Esophagus squamous epithelium (tissue), 5 donors: ENCODE measurements around the gene MYPN. TPM values are rescaled to one million over a fixed set of nuclear protein-coding genes. Genes with fewer than 3 reads are reported as not detected.
"Not testable (repeated sequence)": the region's sequence is repeated elsewhere in the genome, so short reads cannot be mapped to it uniquely, and the experiment has no call there.

ENCODE experiments used
- DNase-seq: peaks from one replicate; lab custom pipeline; 2025; lab: John Stamatoyannopoulos, UW
- H3K27ac ChIP-seq, 4 donors: fragments of 200-600 bp; sonication (generic); one replicate each; pipeline ENCODE4 v1.5.1; 2016 to 2019; ENCODE audit warnings: mild to moderate bottlenecking in 1 of 4
- H3K27me3 ChIP-seq, 4 donors: fragments of 200-600 bp; sonication (generic); 1 replicate in 3 of 4; 2 replicates in 1 of 4; pipeline versions ENCODE4 v1.5.1 to v1.6.0; 2017 to 2021; ENCODE audit warnings: antibody characterized with exemption in 1 of 4
- H3K36me3 ChIP-seq, 3 donors: fragments of 200-600 bp; sonication (generic); one replicate each; pipeline ENCODE4 v1.5.1; 2016 to 2019
- H3K4me1 ChIP-seq, 3 donors: fragments of 200-600 bp; sonication (generic); one replicate each; pipeline ENCODE4 v1.5.1; 2017 to 2019
- H3K4me3 ChIP-seq, 4 donors: fragments of 200-600 bp; sonication (generic); 1 replicate in 3 of 4; 2 replicates in 1 of 4; pipeline ENCODE4 v1.5.1; 2016 to 2019; ENCODE audit warnings: mild to moderate bottlenecking in 2 of 4, moderate library complexity in 1 of 4
- H3K9me3 ChIP-seq, 3 donors: fragments of 200-600 bp; sonication (generic); one replicate each; pipeline ENCODE4 v1.5.1; 2016 to 2019
- POLR2A ChIP-seq, 4 donors: fragments of 450-650 bp; IDR thresholded peaks; one replicate each; pipeline ENCODE4 v1.6.1; 2017; ENCODE audit warnings: antibody characterized with exemption in 4 of 4, mild to moderate bottlenecking in 4 of 4, moderate library complexity in 3 of 4
- WGBS, 2 donors: methylation state at CpG; one replicate each; pipeline ENCODE4 v1.1.5; 2018; 5-methylcytosine and 5-hydroxymethylcytosine counted together
- intact Hi-C: fragments of 100-400 bp; cut with DNase I; formaldehyde crosslinking; loops from one replicate; pipeline ENCODE4 v1.15.0; 2022
- total RNA-seq, 4 donors: library from RNA; depleted of rRNA; stranded (reverse); fragments of >200 nt; gene quantifications; one replicate each; pipeline ENCODE4 v1.1.0, GENCODE V29; 2016
- TF ChIP-seq, protein P1 (sequence below), 6 experiments: fragments of 450-650 bp in 4 of 6; fragments of 200-600 bp in 2 of 6; sonication (generic) in 2 of 6; IDR thresholded peaks; one replicate each; pipeline ENCODE4 v1.5.1; 2016 to 2019; ENCODE audit warnings: antibody characterized with exemption in 6 of 6, mild to moderate bottlenecking in 4 of 6, moderate library complexity in 4 of 6
- donor health status: DM: yes; HTN: yes; CAD: no.

MYPN gene
- total RNA-seq, 4 donors from 2014 or later, result not detected

DNA sequence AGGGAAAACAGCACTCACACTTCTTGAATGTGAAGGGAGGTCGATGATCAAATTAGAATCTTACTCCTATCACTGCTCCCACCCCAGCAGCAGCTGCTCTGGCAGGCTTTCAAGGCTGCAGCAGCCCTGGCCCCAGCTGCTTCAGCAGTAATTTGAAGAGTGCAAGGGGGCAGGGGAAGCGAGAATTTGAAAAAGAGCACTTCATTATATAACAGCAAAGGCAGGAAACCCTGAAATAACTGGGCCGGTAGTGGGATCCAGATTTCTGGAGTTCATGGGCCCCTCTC lies 44.9 kb downstream of the MYPN start:
- intact Hi-C loops, result loop anchor here (10.0 kb wide), 1 partner anchor 69 kb away; no protein-coding TSS in a partner anchor
- peaks cover 0 to 15% (median 3%) of the 10 kb centered on the region in 3 donors for H3K4me1 ChIP-seq
- no peaks in the 10 kb centered on the region for H3K27me3 ChIP-seq
- TF ChIP-seq, protein P1, sequence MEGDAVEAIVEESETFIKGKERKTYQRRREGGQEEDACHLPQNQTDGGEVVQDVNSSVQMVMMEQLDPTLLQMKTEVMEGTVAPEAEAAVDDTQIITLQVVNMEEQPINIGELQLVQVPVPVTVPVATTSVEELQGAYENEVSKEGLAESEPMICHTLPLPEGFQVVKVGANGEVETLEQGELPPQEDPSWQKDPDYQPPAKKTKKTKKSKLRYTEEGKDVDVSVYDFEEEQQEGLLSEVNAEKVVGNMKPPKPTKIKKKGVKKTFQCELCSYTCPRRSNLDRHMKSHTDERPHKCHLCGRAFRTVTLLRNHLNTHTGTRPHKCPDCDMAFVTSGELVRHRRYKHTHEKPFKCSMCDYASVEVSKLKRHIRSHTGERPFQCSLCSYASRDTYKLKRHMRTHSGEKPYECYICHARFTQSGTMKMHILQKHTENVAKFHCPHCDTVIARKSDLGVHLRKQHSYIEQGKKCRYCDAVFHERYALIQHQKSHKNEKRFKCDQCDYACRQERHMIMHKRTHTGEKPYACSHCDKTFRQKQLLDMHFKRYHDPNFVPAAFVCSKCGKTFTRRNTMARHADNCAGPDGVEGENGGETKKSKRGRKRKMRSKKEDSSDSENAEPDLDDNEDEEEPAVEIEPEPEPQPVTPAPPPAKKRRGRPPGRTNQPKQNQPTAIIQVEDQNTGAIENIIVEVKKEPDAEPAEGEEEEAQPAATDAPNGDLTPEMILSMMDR (IDR thresholded peaks at IDR 0.05), result no peak
- no peak for TF ChIP-seq POLR2A (IDR thresholded peaks at IDR 0.05)
- WGBS, 2 donors, result 0 to 28% methylated on average over 3 of the region's 3 CpGs
- H3K36me3 ChIP-seq, result no peaks in the 10 kb centered on the region
- peak overlapping the region in 2 of 4 donors; percentile 1 to 10 for H3K27ac ChIP-seq
- no peak for DNase-seq
- H3K9me3 ChIP-seq, result no peaks in the 10 kb centered on the region
- H3K4me3 ChIP-seq, result no peak overlapping the region

DNA sequence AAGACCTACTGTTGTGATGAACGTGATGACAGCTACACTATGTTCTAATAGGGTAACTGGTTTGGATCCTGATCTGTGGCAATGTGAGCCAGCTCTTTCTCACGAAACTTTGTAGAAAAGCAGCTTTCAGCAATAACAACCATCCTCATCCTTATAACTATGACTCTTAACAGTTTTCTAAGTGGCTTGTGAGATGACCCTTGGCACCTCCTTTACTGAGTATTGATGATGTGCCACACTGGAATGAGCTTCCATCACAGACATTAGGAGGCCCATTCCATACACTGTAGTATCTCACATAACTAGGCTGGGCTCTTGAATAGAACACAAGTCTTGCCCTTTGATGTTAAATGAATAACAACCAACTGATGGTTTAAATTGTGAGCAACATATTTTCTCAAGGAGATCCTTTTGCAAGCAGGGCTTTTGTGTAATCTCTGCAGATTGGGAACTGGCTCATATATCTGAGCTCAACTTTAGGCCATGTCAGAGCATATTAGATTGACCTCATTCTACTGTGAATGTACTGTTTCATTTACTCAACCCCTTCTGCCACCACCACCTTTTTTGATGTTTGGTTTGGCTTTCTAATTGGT lies 46.4 kb downstream of the MYPN start:
- H3K4me1 ChIP-seq, result peaks cover 0 to 15% (median 3%) of the 10 kb centered on the region in 3 donors
- DNase-seq, result no peak
- TF ChIP-seq, protein P1 (IDR thresholded peaks at IDR 0.05), result no peak
- TF ChIP-seq POLR2A (IDR thresholded peaks at IDR 0.05), result no peak
- WGBS, 2 donors, result 43 to 74% methylated on average over 2 of the region's 2 CpGs
- H3K27ac ChIP-seq, result no peak overlapping the region
- no peaks in the 10 kb centered on the region for H3K27me3 ChIP-seq
- intact Hi-C loops, result loop anchor here (5.0 to 10.0 kb wide), 2 partner anchors 71 to 298 kb away; no protein-coding TSS in a partner anchor
- no peaks in the 10 kb centered on the region for H3K9me3 ChIP-seq
- H3K4me3 ChIP-seq, result no peak overlapping the region
- H3K36me3 ChIP-seq, result no peaks in the 10 kb centered on the region

DNA sequence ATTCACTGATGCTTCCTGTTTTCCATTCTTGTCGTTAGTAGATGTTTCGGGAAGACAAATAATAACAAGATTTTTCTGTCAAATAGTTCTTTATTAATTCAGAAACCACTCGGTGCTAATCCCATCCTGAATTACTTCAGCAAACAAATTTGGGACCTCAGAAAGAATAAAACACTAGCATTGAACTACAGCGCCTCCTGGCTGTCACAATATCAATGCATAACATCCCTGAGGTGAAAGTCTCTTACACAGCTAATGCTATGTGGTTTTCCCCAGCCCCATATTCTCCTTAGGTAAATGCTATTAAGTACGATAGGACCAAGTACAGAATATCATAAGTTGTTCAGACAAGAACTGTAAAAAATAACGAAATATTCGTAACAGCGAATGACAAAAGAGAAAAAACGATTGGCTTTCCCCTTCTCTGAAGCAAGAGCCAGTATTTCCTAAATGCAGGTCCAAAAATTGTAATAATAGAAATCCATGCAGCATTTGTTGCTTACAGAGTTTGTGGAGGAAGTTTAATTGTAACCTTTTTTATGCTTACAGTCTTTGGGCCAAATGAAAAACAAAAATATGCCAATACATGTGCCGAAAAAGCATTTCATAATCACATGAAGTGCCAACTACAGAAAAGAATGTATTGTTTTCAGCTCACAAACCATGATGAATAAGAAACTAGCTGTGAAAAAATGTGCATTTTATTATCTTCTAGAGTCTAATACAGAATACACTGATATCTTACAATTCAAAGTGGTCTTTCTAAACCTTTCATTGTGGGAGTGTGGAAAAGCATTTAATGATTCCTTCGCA lies 47.3 kb downstream of the MYPN start:
- Histone ChIP-seq H3K36me3 (no peaks in the 10 kb centered on the region), H3K27ac (no peak overlapping the region), H3K4me1 (peaks cover 0 to 15% (median 3%) of the 10 kb centered on the region in 3 donors), H3K4me3 (no peak overlapping the region), H3K9me3 (no peaks in the 10 kb centered on the region), H3K27me3 (no peaks in the 10 kb centered on the region)
- WGBS, 2 donors, result 30 to 32% methylated on average over 11 of the region's 11 CpGs
- intact Hi-C loops, result loop anchor here (5.0 to 10.0 kb wide), 2 partner anchors 72 to 299 kb away; no protein-coding TSS in a partner anchor
- no peak for DNase-seq
- TF ChIP-seq, protein P1 (IDR thresholded peaks at IDR 0.05), result peak; percentile 63 to 90 (median 86)
- no peak for TF ChIP-seq POLR2A (IDR thresholded peaks at IDR 0.05)

DNA sequence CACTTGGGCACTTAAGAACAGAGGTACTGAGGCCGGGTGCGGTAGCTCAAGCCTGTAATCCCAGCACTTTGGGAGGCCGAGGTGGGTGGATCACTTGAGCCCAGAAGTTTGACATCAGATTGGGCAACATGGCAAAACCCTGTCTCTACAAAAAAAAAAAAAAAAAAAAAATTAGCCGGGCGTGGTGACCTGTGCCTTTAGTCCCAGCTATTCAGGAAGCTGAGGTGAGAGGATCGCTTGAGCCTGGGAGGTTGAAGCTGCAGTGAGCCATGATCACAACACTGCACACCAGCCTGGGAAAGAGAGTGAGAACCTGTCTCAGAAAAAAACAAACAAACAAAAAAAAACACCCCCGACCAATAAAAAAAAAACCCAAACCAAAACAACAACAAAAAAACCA lies 48.2 kb downstream of the MYPN start:
- not testable (repeated sequence) for H3K36me3 ChIP-seq, H3K4me3 ChIP-seq, H3K27ac ChIP-seq, H3K9me3 ChIP-seq, DNase-seq, H3K27me3 ChIP-seq
- H3K4me1 ChIP-seq, result peaks cover 0 to 15% (median 3%) of the 10 kb centered on the region in 3 donors
- intact Hi-C loops, result loop anchor here (5.0 to 10.0 kb wide), 2 partner anchors 73 to 300 kb away; no protein-coding TSS in a partner anchor
- 60 to 81% methylated on average over 7 of the region's 7 CpGs for WGBS, 2 donors

DNA sequence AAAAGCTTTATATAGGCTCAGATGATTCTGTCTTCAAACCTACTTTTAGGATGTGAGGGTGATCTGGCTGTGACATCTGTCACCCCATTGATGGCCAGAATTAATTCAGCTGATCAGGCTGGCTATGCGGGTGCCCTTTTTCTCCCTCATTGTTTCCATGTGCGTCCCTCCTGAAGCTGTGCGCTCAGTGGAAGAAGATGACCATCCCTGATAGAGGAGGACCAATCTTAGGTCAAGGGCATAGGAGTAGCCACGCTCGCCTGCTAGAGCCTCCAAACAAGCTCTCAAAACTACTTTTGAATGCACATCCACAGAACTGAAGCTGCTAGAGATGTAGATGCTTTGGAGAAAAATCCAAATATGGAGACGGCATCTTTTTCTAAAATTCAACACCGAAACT lies 48.7 kb downstream of the MYPN start:
- Histone ChIP-seq H3K27ac (no peak overlapping the region), H3K36me3 (no peaks in the 10 kb centered on the region), H3K27me3 (no peaks in the 10 kb centered on the region), H3K4me1 (peaks cover 0 to 13% (median 3%) of the 10 kb centered on the region in 3 donors), H3K9me3 (no peaks in the 10 kb centered on the region), H3K4me3 (no peak overlapping the region)
- intact Hi-C loops, result loop anchor here (5.0 to 10.0 kb wide), 2 partner anchors 73 to 301 kb away; no protein-coding TSS in a partner anchor
- 84 to 90% methylated on average over 5 to 7 of the region's 7 CpGs for WGBS, 2 donors
- DNase-seq, result no peak
- TF ChIP-seq POLR2A (IDR thresholded peaks at IDR 0.05), result no peak
- TF ChIP-seq, protein P1 (IDR thresholded peaks at IDR 0.05), result no peak
